Urinary bladder (tissue), 4 donors: ENCODE data around the gene PTCRA. TPM values are rescaled to one million over a fixed set of nuclear protein-coding genes. Genes with fewer than 3 reads are reported as not detected.
A peak's percentile ranks its signal among the peaks of the same experiment; 100 is the strongest.
"Not testable (repeated sequence)": the region's sequence is repeated elsewhere in the genome, so short reads cannot be mapped to it uniquely, and the experiment has no call there.

Source experiments
- DNase-seq: peaks from one replicate; pipeline ENCODE4 v3.0.0-alpha.2; 2015; ENCODE audit errors: extremely low spot score
- H3K27ac ChIP-seq: one replicate; pipeline ENCODE4 v1.5.1; 2013; ENCODE audit warnings: low read depth, mild to moderate bottlenecking, moderate library complexity
- H3K36me3 ChIP-seq: one replicate; pipeline ENCODE4 v1.6.1; 2013; ENCODE audit warnings: mild to moderate bottlenecking, moderate library complexity; ENCODE audit not compliant: insufficient read depth
- H3K4me1 ChIP-seq: one replicate; pipeline ENCODE4 v1.6.1; 2013; ENCODE audit warnings: mild to moderate bottlenecking, moderate library complexity; ENCODE audit not compliant: insufficient read depth
- H3K4me3 ChIP-seq: one replicate; pipeline ENCODE4 v1.5.1; 2013; ENCODE audit warnings: low read depth, low read length
- WGBS: extraction: QIAGEN DNeasy Blood & Tissue Kit; methylation state at CpG from one replicate; pipeline ENCODE4 v1.1.7; 2013; 5-methylcytosine and 5-hydroxymethylcytosine counted together
- polyA plus RNA-seq: library from polyadenylated mRNA; stranded (reverse); fragments of 200-250 nt; gene quantifications from one replicate; pipeline ENCODE4 v1.2.3, GENCODE V29; 2013
- total RNA-seq: library from RNA; depleted of rRNA; stranded (reverse); fragments of >200 nt; gene quantifications from one replicate; pipeline ENCODE4 v1.2.3, GENCODE V29; 2014
- donor health status: healthy with polysubstance abuse.
- donor health status: healthy.

PTCRA gene
- total RNA-seq (not detected), polyA plus RNA-seq (not detected)

GRCh38 chr6:42915732-42916131, at the start of gene PTCRA:
TSS of gene PTCRA (plus strand) at chr6:42916053. CDS start at chr6:42916070, 17 bp downstream.
- Histone ChIP-seq H3K4me1 (no peaks in the 10 kb centered on the region), H3K4me3 (no peak within 1 kb of the TSS), H3K27ac (no peak within 1 kb of the TSS), H3K36me3 (no peaks in the 10 kb centered on the region)
- DNase-seq: no peak
- WGBS: 79% methylated on average over 10 of the region's 10 CpGs

- DNase-seq: no peak
- Histone ChIP-seq H3K27ac (no peak overlapping the region), H3K4me3 (no peak overlapping the region), H3K4me1 (no peaks in the 10 kb centered on the region), H3K36me3 (peaks cover 7% of the 10 kb centered on the region)
- WGBS: 77% methylated on average over 2 of the region's 2 CpGs
These were observed 45.5 kb upstream of the PTCRA start for GRCh38 chr6:42870145-42870936.

- Histone ChIP-seq H3K36me3 (peaks cover 4% of the 10 kb centered on the region), H3K4me3 (no peak overlapping the region), H3K27ac (no peak overlapping the region), H3K4me1 (no peaks in the 10 kb centered on the region)
- WGBS: 79% methylated on average over 3 of the region's 3 CpGs
- DNase-seq: no peak
These were observed 44.1 kb upstream of the PTCRA start for GRCh38 chr6:42871711-42872110.

- Histone ChIP-seq H3K36me3 (peaks cover 4% of the 10 kb centered on the region), H3K4me3 (no peak overlapping the region), H3K4me1 (no peaks in the 10 kb centered on the region), H3K27ac (no peak overlapping the region)
- no peak for DNase-seq
- 52% methylated on average over 2 of the region's 2 CpGs for WGBS
These were observed 42.5 kb upstream of the PTCRA start for GRCh38 chr6:42873313-42873712.

- H3K4me3 ChIP-seq: no peak overlapping the region
- no peak for DNase-seq
- no peak overlapping the region for H3K27ac ChIP-seq
- no peaks in the 10 kb centered on the region for H3K4me1 ChIP-seq
- H3K36me3 ChIP-seq: no peaks in the 10 kb centered on the region
- WGBS: 82% methylated on average over 3 of the region's 3 CpGs
These were observed 38.2 kb upstream of the PTCRA start for GRCh38 chr6:42877695-42878094.

- H3K36me3 ChIP-seq: peaks cover 3% of the 10 kb centered on the region
- peak within 1 kb of the TSS; percentile 58 for H3K4me3 ChIP-seq
- H3K27ac ChIP-seq: peak within 1 kb of the TSS; percentile 86
- peak; percentile 82 for DNase-seq
- no peaks in the 10 kb centered on the region for H3K4me1 ChIP-seq
- WGBS: under 1% methylated on average over 41 of the region's 41 CpGs
These were observed 36.2 kb upstream of the PTCRA start, which contains the start of gene RPL7L1 for GRCh38 chr6:42879372-42880239. TSS of gene RPL7L1 (plus strand) at chr6:42879616. CDS start at chr6:42879911, 295 bp downstream.

GRCh38 chr6:42880240-42880817, 35.5 kb upstream of the PTCRA start:
- H3K36me3 ChIP-seq, DNase-seq, H3K4me1 ChIP-seq: not testable (repeated sequence)
- peak overlapping the region; percentile 58 for H3K4me3 ChIP-seq
- H3K27ac ChIP-seq: peak overlapping the region; percentile 86
- WGBS: 9% methylated on average over 25 of the region's 25 CpGs

GRCh38 chr6:42880871-42881270, 35.0 kb upstream of the PTCRA start:
- H3K36me3 ChIP-seq, H3K27ac ChIP-seq, H3K4me1 ChIP-seq, DNase-seq: not testable (repeated sequence)
- 90% methylated on average over 12 of the region's 12 CpGs for WGBS
- H3K4me3 ChIP-seq: peak overlapping the region; percentile 3

GRCh38 chr6:42885702-42886101, 30.2 kb upstream of the PTCRA start:
- DNase-seq: no peak
- Histone ChIP-seq H3K36me3 (peaks cover 7% of the 10 kb centered on the region), H3K27ac (no peak overlapping the region), H3K4me1 (no peaks in the 10 kb centered on the region), H3K4me3 (no peak overlapping the region)
- 88% methylated on average over 4 of the region's 4 CpGs for WGBS

GRCh38 chr6:42888201-42888600, 27.7 kb upstream of the PTCRA start:
- 83% methylated on average over 4 of the region's 4 CpGs for WGBS

GRCh38 chr6:42889815-42890214, 26.0 kb upstream of the PTCRA start:
- no peak for DNase-seq

More at GRCh38 chr6:42888201-42888600, 27.7 kb upstream of the PTCRA start:
- not testable (repeated sequence) for DNase-seq, H3K36me3 ChIP-seq, H3K27ac ChIP-seq, H3K4me1 ChIP-seq, H3K4me3 ChIP-seq

GRCh38 chr6:42890311-42891198, 25.3 kb upstream of the PTCRA start:
- H3K36me3 ChIP-seq: peaks cover 2% of the 10 kb centered on the region
- DNase-seq: peak; percentile 93
- H3K4me3 ChIP-seq: peak overlapping the region; percentile 58
- no peaks in the 10 kb centered on the region for H3K4me1 ChIP-seq
- H3K27ac ChIP-seq: peak overlapping the region; percentile 90
- WGBS: under 1% methylated on average over 63 of the region's 63 CpGs

More at GRCh38 chr6:42889815-42890214, 26.0 kb upstream of the PTCRA start:
- peak overlapping the region; percentile 58 for H3K4me3 ChIP-seq
- H3K4me1 ChIP-seq: no peaks in the 10 kb centered on the region
- WGBS: 43% methylated on average over 4 of the region's 4 CpGs
- no peak overlapping the region for H3K27ac ChIP-seq
- H3K36me3 ChIP-seq: peaks cover 3% of the 10 kb centered on the region
